ENCODE results near the gene KAZN. TPM values are rescaled to one million over a fixed set of nuclear protein-coding genes. Genes with fewer than 3 reads are reported as not detected.

Gene KAZN
- total RNA-seq, 6 experiments from 2014 or later = 13.1 to 22.3 (median 20.7) TPM

DNA sequence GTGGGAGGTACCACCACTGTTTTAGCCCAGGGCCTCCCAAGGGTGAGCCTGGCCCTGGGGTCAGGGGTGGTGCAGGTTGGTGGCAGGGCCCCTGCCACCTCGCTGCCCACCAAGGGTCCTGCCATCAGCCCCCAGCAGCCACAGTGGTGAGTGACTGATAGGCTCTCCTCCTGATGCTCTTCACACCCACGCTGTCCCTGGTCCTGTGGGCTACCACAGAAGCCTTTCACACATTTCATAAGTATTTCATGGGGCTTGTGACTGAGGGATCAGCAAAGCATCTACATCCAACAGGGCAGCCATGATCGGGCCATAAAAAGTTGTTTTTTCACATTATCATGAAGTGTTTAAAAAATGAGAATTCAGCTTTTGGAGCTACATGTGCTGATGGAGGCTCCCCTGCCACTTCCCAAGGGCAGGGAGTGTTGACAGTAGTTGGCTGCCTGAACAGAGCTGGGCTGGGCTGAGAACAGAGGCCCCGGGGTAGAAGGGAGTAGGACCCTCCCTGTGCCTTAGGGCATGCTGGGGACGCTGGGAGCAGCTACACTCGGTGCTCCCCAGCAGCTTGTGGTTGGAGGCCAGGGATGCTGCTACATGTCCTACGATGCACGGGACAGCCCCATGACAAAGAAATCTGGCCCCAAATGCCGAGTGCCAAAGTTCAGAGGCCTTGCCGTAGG, 482.0 kb downstream of the KAZN start:
- Mint-ChIP-seq H3K9me3 (no peaks in the 10 kb centered on the region), H3K27me3 (ENCODE audit: insufficient read depth) (peaks cover 14% of the 10 kb centered on the region), H3K4me3 (no peak overlapping the region), H3K27ac (no peak overlapping the region), H3K36me3 (ENCODE audit: low read depth) (no peaks in the 10 kb centered on the region), H3K4me1 (ENCODE audit: low read depth) (no peaks in the 10 kb centered on the region)
- no peak for DNase-seq
- TF ChIP-seq CTCF (IDR thresholded peaks at IDR 0.05) = no peak

- Mint-ChIP-seq H3K36me3 (ENCODE audit: low read depth) (no peaks in the 10 kb centered on the region), H3K4me1 (ENCODE audit: low read depth) (no peaks in the 10 kb centered on the region), H3K4me3 (no peak overlapping the region), H3K27ac (no peak overlapping the region), H3K27me3 (ENCODE audit: insufficient read depth) (peaks cover 14% of the 10 kb centered on the region), H3K9me3 (no peaks in the 10 kb centered on the region)
- TF ChIP-seq CTCF (IDR thresholded peaks at IDR 0.05) = no peak
- no peak for DNase-seq
Observed at GRCh38 chr1:15081102-15081501, 482.6 kb downstream of the KAZN start.

- H3K9me3 Mint-ChIP-seq = no peaks in the 10 kb centered on the region
- no peak overlapping the region for H3K4me3 Mint-ChIP-seq
Observed at GRCh38 chr1:15083578-15083977, 485.1 kb downstream of the KAZN start.

GRCh38 chr1:15088281-15088971, 489.9 kb downstream of the KAZN start:
- Mint-ChIP-seq H3K27ac (no peak overlapping the region), H3K4me1 (ENCODE audit: low read depth) (peaks cover 21% of the 10 kb centered on the region), H3K36me3 (ENCODE audit: low read depth) (no peaks in the 10 kb centered on the region), H3K27me3 (ENCODE audit: insufficient read depth) (peaks cover 3% of the 10 kb centered on the region), H3K4me3 (no peak overlapping the region; the same call in 1 of the 2 replicates), H3K9me3 (no peaks in the 10 kb centered on the region)
- DNase-seq = no peak
- TF ChIP-seq CTCF (IDR thresholded peaks at IDR 0.05) = no peak

More at GRCh38 chr1:15083578-15083977, 485.1 kb downstream of the KAZN start:
- H3K27ac Mint-ChIP-seq = no peak overlapping the region; the same call in 1 of the 2 replicates
- peaks cover 9% of the 10 kb centered on the region for H3K4me1 Mint-ChIP-seq (ENCODE audit: low read depth)
- H3K36me3 Mint-ChIP-seq (ENCODE audit: low read depth) = no peaks in the 10 kb centered on the region
- TF ChIP-seq CTCF (IDR thresholded peaks at IDR 0.05) = no peak
- peaks cover 11% of the 10 kb centered on the region for H3K27me3 Mint-ChIP-seq (ENCODE audit: insufficient read depth)
- peak; percentile 30 for DNase-seq

DNA sequence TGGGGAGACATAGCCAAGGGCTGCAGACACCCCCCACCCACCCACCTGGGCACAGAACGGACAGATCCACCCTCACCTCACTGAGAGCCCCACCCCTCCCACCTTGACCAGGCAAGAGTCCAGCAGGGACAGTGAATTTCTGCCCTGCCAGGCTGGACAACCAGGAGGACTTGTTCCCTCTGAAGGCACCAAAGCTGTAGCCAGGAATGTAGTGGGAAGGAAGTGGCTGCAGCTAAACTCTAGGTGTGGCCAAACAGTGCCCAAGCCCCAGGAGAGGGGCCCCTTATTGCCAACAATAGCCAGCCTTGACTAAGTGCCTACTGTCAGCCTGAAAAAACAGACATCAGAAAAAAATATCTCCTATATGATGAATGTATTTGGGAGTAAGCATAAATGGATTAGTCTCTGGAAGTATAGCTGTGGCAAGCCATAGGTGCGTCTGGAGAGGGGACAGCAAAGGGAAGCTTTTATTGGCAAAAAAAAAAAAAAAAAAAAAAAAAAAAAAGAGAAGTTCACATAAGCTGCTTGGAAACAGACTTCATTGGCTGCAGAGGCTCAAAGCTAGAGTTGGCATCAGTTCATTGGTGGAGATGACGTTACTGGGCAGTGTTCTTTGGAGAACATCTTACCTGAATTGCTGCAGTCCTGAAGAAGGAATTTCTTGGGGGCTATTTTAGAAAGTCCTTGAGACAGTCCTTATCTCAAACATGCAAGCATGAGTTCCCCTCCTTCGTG, 490.9 kb downstream of the KAZN start:
- Mint-ChIP-seq H3K9me3 (no peaks in the 10 kb centered on the region), H3K27ac (no peak overlapping the region), H3K4me3 (no peak overlapping the region; the same call in 1 of the 2 replicates), H3K36me3 (ENCODE audit: low read depth) (no peaks in the 10 kb centered on the region), H3K27me3 (ENCODE audit: insufficient read depth) (peaks cover 3% of the 10 kb centered on the region), H3K4me1 (ENCODE audit: low read depth) (peaks cover 21% of the 10 kb centered on the region)
- DNase-seq = no peak
- TF ChIP-seq CTCF (IDR thresholded peaks at IDR 0.05) = no peak

All from HFFc6 (cell line).